Measurements from ENCODE around the gene LRRTM1. TPM values are rescaled to one million over a fixed set of nuclear protein-coding genes. Genes with fewer than 3 reads are reported as not detected.

The LRRTM1 gene
- total RNA-seq, 1 donor from 2014 or later: 2.5 TPM

DNA sequence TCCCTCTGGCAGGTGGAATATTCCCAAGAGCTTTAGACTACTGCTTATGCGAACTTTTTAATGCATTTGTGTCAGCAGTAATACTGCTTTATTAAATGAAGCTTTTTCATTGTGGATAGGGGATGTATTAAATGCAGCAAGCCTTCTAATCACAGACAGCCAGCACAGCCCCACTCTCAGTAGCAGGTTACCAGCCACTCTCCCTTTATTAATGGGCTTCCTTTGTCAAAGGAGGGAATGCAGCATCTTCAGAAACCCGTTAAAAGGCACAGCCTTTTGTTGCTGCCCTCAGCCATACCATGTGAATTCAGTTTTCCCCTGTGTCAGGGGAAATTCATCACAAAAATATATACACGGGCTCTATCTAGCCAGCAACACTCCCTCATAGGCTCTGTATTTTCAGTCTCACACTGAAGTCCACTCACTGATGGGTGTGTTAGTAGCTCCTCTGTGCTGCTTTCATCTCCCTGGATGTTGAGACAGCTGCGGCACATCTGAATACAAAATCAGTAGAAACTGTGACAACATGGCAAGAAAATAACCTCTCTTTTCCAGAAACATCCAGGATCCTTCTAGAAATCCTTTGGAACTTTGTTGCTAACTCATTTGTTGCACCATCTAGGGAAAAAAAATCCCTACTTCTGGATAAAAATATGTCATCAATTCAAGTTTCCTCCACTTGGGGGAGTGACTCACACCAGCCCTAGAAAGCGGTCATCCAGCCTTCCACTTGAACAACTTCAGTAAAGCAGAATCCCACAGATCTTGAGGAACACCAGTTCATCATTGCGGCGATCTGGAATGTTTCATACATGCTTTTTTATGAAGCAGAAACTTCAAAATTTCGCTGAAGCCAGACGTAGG lies 48.4 kb downstream of the LRRTM1 start:
- Histone ChIP-seq H3K36me3 (ENCODE audit: control insufficient read depth, insufficient read depth, low read length) (no peaks in the 10 kb centered on the region), H3K27me3 (ENCODE audit: control insufficient read depth, insufficient read depth, low read length) (no peaks in the 10 kb centered on the region), H3K4me3 (ENCODE audit: low read depth, low read length) (no peak overlapping the region)
- TF ChIP-seq, protein P1, sequence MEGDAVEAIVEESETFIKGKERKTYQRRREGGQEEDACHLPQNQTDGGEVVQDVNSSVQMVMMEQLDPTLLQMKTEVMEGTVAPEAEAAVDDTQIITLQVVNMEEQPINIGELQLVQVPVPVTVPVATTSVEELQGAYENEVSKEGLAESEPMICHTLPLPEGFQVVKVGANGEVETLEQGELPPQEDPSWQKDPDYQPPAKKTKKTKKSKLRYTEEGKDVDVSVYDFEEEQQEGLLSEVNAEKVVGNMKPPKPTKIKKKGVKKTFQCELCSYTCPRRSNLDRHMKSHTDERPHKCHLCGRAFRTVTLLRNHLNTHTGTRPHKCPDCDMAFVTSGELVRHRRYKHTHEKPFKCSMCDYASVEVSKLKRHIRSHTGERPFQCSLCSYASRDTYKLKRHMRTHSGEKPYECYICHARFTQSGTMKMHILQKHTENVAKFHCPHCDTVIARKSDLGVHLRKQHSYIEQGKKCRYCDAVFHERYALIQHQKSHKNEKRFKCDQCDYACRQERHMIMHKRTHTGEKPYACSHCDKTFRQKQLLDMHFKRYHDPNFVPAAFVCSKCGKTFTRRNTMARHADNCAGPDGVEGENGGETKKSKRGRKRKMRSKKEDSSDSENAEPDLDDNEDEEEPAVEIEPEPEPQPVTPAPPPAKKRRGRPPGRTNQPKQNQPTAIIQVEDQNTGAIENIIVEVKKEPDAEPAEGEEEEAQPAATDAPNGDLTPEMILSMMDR (IDR thresholded peaks at IDR 0.05; ENCODE audit: insufficient read depth, low read length, poor library complexity, severe bottlenecking): peak; percentile 48
- no peak for DNase-seq (ENCODE audit: low read depth)

DNA sequence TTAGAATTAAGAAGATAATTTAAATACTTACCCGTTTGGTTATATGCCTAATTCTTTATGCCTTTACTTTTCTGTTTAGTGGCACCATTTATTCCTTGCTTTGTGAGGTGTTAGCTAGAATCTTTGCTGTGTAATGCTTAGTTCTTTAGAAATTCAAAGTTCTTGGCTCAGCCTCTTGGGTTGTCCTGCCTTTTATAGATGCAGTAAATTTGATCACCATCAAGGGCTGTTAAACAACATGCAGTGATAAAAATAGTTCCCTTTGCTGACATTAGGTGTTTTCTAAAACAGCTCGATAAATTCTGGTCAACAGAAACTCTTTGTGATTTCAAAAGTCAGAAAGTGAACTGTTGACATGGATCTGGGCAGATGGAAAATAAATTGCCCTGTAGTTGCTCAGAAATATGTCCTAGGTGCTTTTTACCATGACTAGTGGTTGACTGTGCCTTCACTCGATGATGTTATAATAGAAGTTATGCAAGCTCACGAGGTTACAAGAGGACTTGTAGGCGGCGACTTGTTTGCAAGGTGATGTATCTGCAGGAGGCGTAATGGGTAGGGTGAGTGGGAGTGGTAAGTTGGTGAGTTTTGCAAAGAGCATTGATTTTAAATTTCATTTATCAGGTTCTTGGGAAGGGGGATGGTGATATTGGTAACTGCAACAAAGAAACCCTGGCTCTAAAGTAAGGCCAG lies 52.1 kb downstream of the LRRTM1 start:
- no peak overlapping the region for H3K4me3 ChIP-seq (ENCODE audit: low read depth, low read length)
- no peaks in the 10 kb centered on the region for H3K27me3 ChIP-seq (ENCODE audit: control insufficient read depth, insufficient read depth, low read length)
- no peaks in the 10 kb centered on the region for H3K36me3 ChIP-seq (ENCODE audit: control insufficient read depth, insufficient read depth, low read length)
- TF ChIP-seq, protein P1 (IDR thresholded peaks at IDR 0.05; ENCODE audit: insufficient read depth, low read length, poor library complexity, severe bottlenecking): no peak
- no peak for DNase-seq (ENCODE audit: low read depth)

Data from kidney epithelial cell (primary cell).